ENCODE measurements around the gene C3. TPM values are rescaled to one million over a fixed set of nuclear protein-coding genes. Genes with fewer than 3 reads are reported as not detected.

The C3 gene
- total RNA-seq, 1 donor from 2014 or later = 48.4 TPM

Other genes starting within 250 kb of the C3 start
- gene DENND1C, start 238.9 kb downstream of the C3 start, total RNA-seq (ENCODE audit: insufficient read depth, low replicate concordance) = not detected
- gene TUBB4A, start 218.3 kb downstream of the C3 start, total RNA-seq (ENCODE audit: insufficient read depth, low replicate concordance) = not detected
- not detected for gene TNFSF9, start 189.6 kb downstream of the C3 start, total RNA-seq (ENCODE audit: insufficient read depth, low replicate concordance)
- not detected for gene CD70, start 129.5 kb downstream of the C3 start, total RNA-seq (ENCODE audit: insufficient read depth, low replicate concordance)
- gene TNFSF14, start 50.5 kb downstream of the C3 start, total RNA-seq (ENCODE audit: insufficient read depth, low replicate concordance) = 0.72 TPM
- gene GPR108, start 16.9 kb upstream of the C3 start, total RNA-seq (ENCODE audit: insufficient read depth, low replicate concordance) = 36.8 TPM
- 79.2 TPM for gene TRIP10, start 19.0 kb upstream of the C3 start, total RNA-seq (ENCODE audit: insufficient read depth, low replicate concordance)
- 6.3 TPM for gene SH2D3A, start 46.8 kb upstream of the C3 start, total RNA-seq (ENCODE audit: insufficient read depth, low replicate concordance)
- gene VAV1, start 52.1 kb upstream of the C3 start, total RNA-seq (ENCODE audit: insufficient read depth, low replicate concordance) = 8.2 TPM
- gene ADGRE1, start 166.9 kb upstream of the C3 start, total RNA-seq (ENCODE audit: insufficient read depth, low replicate concordance) = 13.2 TPM

Data from umbilical cord (tissue), 1 donor.